Measurements from ENCODE around the gene CLINT1. TPM values are rescaled to one million over a fixed set of nuclear protein-coding genes. Genes with fewer than 3 reads are reported as not detected.

The CLINT1 gene
- total RNA-seq, 1 donor from 2014 or later, result 148 TPM

DNA sequence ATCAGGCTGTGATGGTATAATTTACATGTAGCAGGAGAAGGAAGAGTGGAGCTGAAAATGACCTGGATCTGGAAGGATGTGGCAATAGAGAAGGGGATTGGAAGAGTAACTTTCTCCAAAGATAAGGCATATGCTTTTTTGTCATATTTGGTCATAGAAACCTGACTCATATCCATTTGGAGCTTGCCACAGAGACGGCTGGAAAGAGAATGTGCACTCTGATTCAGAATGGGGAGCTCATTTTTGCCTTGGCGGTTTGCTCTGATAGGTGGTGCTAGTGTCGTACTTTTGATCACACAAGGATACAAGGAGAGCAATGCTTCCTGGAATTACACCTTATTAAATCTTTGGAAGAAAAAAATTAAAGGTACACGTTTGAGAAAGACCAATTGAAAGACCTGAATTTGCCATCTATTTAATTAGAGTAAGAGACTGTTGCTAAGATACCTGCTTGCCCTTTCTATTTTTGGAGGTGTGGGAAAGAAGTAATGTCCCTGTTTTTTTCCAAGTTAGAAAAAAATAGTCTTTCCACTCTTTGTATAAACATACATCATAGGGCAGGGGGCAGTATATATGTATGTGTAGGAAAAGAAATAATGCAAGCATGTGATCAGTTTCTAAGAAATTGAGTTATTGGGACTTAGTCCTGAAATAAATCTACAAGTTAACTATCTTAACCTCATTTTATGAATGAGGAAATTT, 110.0 kb downstream of the CLINT1 start:
- no peaks in the 10 kb centered on the region for H3K27me3 ChIP-seq (ENCODE audit: control insufficient read depth, insufficient read depth, low read length)
- no peak overlapping the region for H3K4me3 ChIP-seq (ENCODE audit: low read depth, low read length)
- DNase-seq (ENCODE audit: low read depth) (peak; percentile 72), FAIRE-seq (no peak)
- H3K36me3 ChIP-seq (ENCODE audit: control insufficient read depth, insufficient read depth, low read length), result no peaks in the 10 kb centered on the region
- TF ChIP-seq, protein P1, sequence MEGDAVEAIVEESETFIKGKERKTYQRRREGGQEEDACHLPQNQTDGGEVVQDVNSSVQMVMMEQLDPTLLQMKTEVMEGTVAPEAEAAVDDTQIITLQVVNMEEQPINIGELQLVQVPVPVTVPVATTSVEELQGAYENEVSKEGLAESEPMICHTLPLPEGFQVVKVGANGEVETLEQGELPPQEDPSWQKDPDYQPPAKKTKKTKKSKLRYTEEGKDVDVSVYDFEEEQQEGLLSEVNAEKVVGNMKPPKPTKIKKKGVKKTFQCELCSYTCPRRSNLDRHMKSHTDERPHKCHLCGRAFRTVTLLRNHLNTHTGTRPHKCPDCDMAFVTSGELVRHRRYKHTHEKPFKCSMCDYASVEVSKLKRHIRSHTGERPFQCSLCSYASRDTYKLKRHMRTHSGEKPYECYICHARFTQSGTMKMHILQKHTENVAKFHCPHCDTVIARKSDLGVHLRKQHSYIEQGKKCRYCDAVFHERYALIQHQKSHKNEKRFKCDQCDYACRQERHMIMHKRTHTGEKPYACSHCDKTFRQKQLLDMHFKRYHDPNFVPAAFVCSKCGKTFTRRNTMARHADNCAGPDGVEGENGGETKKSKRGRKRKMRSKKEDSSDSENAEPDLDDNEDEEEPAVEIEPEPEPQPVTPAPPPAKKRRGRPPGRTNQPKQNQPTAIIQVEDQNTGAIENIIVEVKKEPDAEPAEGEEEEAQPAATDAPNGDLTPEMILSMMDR (IDR thresholded peaks at IDR 0.05; ENCODE audit: insufficient read depth, low read length, severe bottlenecking), result no peak

DNA sequence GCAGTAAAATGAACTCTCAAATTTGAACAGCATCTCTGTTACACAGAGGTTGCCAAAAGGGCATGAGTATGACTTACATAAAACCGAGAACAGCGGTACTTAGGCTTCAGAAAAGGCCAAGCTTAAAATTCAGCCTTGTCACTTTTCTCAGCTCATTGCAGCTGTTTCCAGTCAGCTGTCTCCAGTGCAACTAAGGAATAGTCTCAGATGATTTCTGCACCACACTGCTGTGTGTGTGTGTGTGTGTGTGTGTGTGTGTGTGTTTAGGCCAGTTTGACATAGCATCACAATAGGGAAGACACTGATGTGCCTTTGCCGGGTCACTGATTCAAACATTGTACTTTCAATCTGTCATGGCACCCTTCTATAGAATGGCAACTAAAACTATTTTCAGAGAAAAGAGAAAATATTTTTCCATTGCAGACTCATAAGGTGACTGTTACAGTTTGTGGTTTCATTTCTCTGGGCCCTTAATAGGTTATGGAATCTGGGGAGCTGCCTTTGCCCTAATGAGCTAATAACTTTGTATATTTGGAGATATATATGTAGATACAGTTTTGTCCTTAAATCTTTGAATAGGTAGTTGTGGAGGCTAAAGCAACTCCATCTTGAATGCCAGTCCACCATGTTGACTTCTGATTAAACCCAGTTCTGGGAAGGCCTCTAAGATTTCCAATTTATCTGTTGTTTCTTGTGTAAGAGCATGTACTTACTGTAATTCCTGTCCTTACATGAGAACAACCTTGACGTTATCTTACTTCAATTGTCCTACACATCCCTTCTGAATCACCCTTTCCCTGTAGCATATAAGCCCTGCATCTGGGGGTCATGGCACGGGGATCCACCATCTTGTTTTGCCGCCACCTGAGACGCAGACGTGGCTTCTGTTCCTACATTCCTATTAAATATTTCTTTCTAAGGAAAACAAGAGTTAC, 110.9 kb downstream of the CLINT1 start:
- TF ChIP-seq, protein P1 (IDR thresholded peaks at IDR 0.05; ENCODE audit: insufficient read depth, low read length, severe bottlenecking), result no peak
- Histone ChIP-seq H3K27me3 (ENCODE audit: control insufficient read depth, insufficient read depth, low read length) (no peaks in the 10 kb centered on the region), H3K36me3 (ENCODE audit: control insufficient read depth, insufficient read depth, low read length) (no peaks in the 10 kb centered on the region), H3K4me3 (ENCODE audit: low read depth, low read length) (no peak overlapping the region)
- FAIRE-seq (no peak), DNase-seq (ENCODE audit: low read depth) (no peak)

DNA sequence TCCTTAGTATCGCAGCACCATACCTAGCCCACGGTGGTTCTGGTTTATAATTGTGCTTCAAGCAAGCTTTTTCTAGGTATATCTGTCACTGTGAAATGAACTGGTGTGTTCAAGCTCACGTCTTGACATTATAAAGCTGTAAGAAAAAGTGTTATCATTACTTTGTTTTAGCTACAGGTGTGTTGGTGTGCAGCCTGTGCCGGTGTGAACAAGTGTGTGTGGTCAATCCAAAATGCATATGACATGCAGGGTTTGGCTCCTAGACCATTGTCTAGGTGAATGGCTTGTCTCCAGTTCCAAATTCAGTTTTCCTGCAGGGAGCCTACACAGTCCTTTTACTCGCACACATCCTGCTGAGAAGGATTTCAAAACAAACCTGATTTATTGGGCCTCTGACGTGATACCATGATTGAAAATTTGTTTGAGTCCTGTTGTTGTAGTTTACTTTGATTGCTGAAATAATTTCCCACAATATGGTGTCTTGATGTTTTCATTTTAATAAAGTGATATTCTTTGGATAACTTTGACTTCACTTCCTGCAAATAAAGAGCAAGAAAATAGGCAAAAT, 111.7 kb downstream of the CLINT1 start:
- no peaks in the 10 kb centered on the region for H3K27me3 ChIP-seq (ENCODE audit: control insufficient read depth, insufficient read depth, low read length)
- no peak overlapping the region for H3K4me3 ChIP-seq (ENCODE audit: low read depth, low read length)
- TF ChIP-seq, protein P1 (IDR thresholded peaks at IDR 0.05; ENCODE audit: insufficient read depth, low read length, severe bottlenecking), result no peak
- DNase-seq (ENCODE audit: low read depth), result no peak
- FAIRE-seq, result no peak
- no peaks in the 10 kb centered on the region for H3K36me3 ChIP-seq (ENCODE audit: control insufficient read depth, insufficient read depth, low read length)

DNA sequence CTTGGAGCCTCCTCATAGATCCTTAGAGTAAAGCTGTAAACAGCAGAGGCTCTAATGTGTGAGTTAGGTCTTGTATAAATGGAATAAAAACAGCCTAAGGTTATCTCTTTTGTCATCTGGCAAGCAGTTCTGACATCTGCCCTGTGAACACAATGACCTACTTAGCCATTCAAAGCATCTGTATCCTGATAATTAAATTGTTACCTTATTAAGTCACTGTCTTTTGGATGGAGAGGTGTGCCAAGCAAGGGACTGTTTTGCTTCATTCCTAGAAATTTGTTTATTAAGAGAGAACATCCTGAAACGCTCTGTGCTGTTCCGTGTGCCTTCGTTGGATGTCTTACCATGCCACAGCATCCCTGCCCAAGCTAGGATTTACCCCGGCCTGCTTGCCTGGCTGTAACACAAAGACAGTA, 113.9 kb downstream of the CLINT1 start:
- no peak for DNase-seq (ENCODE audit: low read depth)
- no peak for FAIRE-seq
- H3K4me3 ChIP-seq (ENCODE audit: low read depth, low read length), result no peak overlapping the region
- H3K27me3 ChIP-seq (ENCODE audit: control insufficient read depth, insufficient read depth, low read length), result no peaks in the 10 kb centered on the region
- TF ChIP-seq, protein P1 (IDR thresholded peaks at IDR 0.05; ENCODE audit: insufficient read depth, low read length, severe bottlenecking), result no peak
- H3K36me3 ChIP-seq (ENCODE audit: control insufficient read depth, insufficient read depth, low read length), result no peaks in the 10 kb centered on the region

DNA sequence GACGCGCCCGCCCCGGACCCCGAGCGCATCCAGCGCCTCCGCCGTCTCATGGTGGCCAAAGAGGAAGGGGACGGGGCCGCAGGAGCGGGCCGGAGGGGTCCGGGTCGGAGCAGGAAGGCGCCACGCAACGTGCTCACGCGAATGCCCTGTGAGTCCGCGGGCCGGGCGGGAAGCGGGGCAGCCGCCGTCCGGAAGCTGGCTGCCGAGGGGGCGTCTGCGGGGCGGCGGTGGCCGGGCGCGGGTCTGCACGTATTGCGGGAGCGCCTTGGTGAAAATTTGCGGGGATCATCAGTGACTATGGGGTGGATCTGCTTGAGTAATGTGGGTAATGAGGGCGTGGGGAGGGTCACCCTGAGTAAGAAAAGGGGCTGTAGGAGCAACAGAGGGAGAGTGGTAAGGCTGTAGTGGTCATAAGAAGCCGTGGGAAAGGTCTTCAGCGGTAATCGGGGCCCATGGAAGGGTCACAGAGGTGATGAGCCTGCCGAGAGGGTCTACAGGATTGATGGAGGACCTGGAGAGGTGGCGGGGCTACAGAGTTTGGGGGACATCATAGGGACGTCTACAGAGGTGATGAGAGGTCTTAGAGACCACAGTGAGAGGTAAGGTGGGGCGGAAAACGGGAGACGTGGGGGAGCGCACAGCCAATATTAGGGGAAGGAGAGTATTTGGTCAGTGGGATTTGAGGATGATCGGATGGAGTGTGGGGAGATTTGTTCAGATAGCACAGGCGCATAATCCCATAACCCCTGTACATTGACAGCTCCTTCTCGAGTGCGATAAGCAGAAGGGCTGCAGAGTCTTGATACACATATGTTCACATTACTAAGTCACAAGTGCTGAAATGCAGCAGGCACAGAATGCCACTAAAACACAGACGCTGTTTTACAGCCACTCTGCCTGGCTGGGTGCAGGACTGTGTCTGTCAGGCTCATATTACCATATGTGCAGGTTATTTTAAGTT, 114.6 kb downstream of the CLINT1 start:
- FAIRE-seq (no peak), DNase-seq (ENCODE audit: low read depth) (no peak)
- H3K4me3 ChIP-seq (ENCODE audit: low read depth, low read length), result peak overlapping the region; percentile 73
- TF ChIP-seq, protein P1 (IDR thresholded peaks at IDR 0.05; ENCODE audit: insufficient read depth, low read length, severe bottlenecking), result no peak
- H3K27me3 ChIP-seq (ENCODE audit: control insufficient read depth, insufficient read depth, low read length), result no peaks in the 10 kb centered on the region
- H3K36me3 ChIP-seq (ENCODE audit: control insufficient read depth, insufficient read depth, low read length), result peaks cover under 1% of the 10 kb centered on the region
